GM18868 (cell line): ENCODE measurements around the gene SUGT1.

Experiments
- ATAC-seq: cut with Tn5 transposase; IDR thresholded peaks from one replicate; pipeline ENCODE4 v1.9.1; 2021; ENCODE audit warnings: mild to moderate bottlenecking, moderate library complexity; ENCODE audit not compliant: unreplicated experiment

The SUGT1 gene

GRCh38 chr13:52736891-52737290 lies 84.3 kb downstream of the SUGT1 start:
- no peak for ATAC-seq

- ATAC-seq = no peak
These were observed 84.8 kb downstream of the SUGT1 start for GRCh38 chr13:52737451-52737850.

- no peak for ATAC-seq
These were observed 85.3 kb downstream of the SUGT1 start for GRCh38 chr13:52737965-52738364.

GRCh38 chr13:52738719-52739467 lies 86.3 kb downstream of the SUGT1 start:
- peak; percentile 77 for ATAC-seq

- no peak for ATAC-seq
These were observed 86.9 kb downstream of the SUGT1 start, which contains the start of gene CNMD for GRCh38 chr13:52739468-52740071. CNMD (minus strand) TSS chr13:52739820; CDS start chr13:52739701, 119 bp downstream.

- no peak for ATAC-seq
These were observed 90.9 kb downstream of the SUGT1 start for GRCh38 chr13:52743569-52743968.

- ATAC-seq = no peak
These were observed 91.4 kb downstream of the SUGT1 start for GRCh38 chr13:52743988-52744387.

- ATAC-seq = no peak
These were observed 92.3 kb downstream of the SUGT1 start for GRCh38 chr13:52744842-52745375.

GRCh38 chr13:52746141-52746540 lies 93.5 kb downstream of the SUGT1 start:
- no peak for ATAC-seq

GRCh38 chr13:52749419-52749818 lies 96.8 kb downstream of the SUGT1 start:
- ATAC-seq = no peak
